Fibroblast of lung (primary cell): ENCODE results near the gene SNAI3.

Experiments used
- EZH2 ChIP-seq: IDR thresholded peaks from 2 replicates; pipeline ENCODE4 v1.5.1; 2012; ENCODE audit warnings: low read length, control low read depth, mild to moderate bottlenecking; ENCODE audit errors: missing control alignments
- TF ChIP-seq, protein P1 (sequence below), 2 donors: IDR thresholded peaks in 1 of 2; conservative IDR thresholded peaks in 1 of 2; 1 replicate in 1 of 2; 2 replicates in 1 of 2; pipeline ENCODE4 v1.5.1; 2011 to 2012; ENCODE audit warnings: low read length in 2 of 2, control low read depth in 1 of 2, inconsistent platforms in 1 of 2, low read depth in 1 of 2, mild to moderate bottlenecking in 1 of 2

DNA sequence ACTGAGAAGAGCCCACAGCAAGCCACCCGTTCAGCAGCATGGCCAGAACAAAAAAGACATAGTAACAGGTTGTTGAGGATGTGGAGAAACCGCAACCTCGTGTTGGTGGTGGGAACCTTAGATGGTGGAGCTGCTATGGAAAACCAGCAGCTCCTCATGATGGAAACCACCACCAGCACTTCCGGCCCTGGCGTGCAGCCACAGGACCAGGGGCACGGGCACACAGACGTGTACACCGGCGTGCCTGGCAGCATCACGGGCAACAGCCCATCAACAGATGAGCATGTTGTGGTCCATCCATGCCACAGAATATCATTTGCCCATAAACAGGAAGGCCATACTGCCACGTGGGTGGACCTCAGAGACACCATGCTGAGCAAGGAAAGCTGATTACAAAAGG lies 31.9 kb upstream of the SNAI3 start:
- TF ChIP-seq, protein P1, sequence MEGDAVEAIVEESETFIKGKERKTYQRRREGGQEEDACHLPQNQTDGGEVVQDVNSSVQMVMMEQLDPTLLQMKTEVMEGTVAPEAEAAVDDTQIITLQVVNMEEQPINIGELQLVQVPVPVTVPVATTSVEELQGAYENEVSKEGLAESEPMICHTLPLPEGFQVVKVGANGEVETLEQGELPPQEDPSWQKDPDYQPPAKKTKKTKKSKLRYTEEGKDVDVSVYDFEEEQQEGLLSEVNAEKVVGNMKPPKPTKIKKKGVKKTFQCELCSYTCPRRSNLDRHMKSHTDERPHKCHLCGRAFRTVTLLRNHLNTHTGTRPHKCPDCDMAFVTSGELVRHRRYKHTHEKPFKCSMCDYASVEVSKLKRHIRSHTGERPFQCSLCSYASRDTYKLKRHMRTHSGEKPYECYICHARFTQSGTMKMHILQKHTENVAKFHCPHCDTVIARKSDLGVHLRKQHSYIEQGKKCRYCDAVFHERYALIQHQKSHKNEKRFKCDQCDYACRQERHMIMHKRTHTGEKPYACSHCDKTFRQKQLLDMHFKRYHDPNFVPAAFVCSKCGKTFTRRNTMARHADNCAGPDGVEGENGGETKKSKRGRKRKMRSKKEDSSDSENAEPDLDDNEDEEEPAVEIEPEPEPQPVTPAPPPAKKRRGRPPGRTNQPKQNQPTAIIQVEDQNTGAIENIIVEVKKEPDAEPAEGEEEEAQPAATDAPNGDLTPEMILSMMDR (conservative IDR thresholded peaks at IDR 0.05 in 1 of 2, IDR thresholded peaks at IDR 0.05 in 1 of 2; ENCODE audit: low read depth in 1 of 2, low read length in 2 of 2), result no peak
- no peak for TF ChIP-seq EZH2
